Liver (tissue), 3 donors: Measurements from ENCODE around the gene OLIG1.

Experiments used
- CTCF ChIP-seq: fragments of 150-350 bp; IDR thresholded peaks from 2 replicates; pipeline ENCODE4 v1.5.1; 2017; ENCODE audit warnings: improper control_type of control experiment, low read depth, low read length; ENCODE audit not compliant: missing input control
- EGR1 ChIP-seq, 2 donors: IDR thresholded peaks; 2 replicates each; pipeline ENCODE4 v1.6.1; 2016 to 2018; ENCODE audit warnings: antibody characterized with exemption in 2 of 2, low read depth in 2 of 2
- JUND ChIP-seq, 2 donors: IDR thresholded peaks; 2 replicates each; pipeline ENCODE4 v1.6.1; 2016; ENCODE audit warnings: antibody characterized with exemption in 2 of 2
- RAD21 ChIP-seq, 2 donors: IDR thresholded peaks; 2 replicates each; pipeline ENCODE4 v1.6.1; 2016; ENCODE audit warnings: antibody characterized with exemption in 2 of 2, mild to moderate bottlenecking in 2 of 2
- RXRA ChIP-seq, 2 donors: IDR thresholded peaks; 2 replicates each; pipeline ENCODE4 v1.6.1; 2017 to 2018; ENCODE audit warnings: antibody characterized with exemption in 2 of 2, mild to moderate bottlenecking in 1 of 2
- TAF1 ChIP-seq: conservative IDR thresholded peaks from 2 replicates; pipeline ENCODE4 v1.6.1; 2016; ENCODE audit warnings: antibody characterized with exemption, mild to moderate bottlenecking
- donor health status: healthy.
- donor health status: healthy.

DNA sequence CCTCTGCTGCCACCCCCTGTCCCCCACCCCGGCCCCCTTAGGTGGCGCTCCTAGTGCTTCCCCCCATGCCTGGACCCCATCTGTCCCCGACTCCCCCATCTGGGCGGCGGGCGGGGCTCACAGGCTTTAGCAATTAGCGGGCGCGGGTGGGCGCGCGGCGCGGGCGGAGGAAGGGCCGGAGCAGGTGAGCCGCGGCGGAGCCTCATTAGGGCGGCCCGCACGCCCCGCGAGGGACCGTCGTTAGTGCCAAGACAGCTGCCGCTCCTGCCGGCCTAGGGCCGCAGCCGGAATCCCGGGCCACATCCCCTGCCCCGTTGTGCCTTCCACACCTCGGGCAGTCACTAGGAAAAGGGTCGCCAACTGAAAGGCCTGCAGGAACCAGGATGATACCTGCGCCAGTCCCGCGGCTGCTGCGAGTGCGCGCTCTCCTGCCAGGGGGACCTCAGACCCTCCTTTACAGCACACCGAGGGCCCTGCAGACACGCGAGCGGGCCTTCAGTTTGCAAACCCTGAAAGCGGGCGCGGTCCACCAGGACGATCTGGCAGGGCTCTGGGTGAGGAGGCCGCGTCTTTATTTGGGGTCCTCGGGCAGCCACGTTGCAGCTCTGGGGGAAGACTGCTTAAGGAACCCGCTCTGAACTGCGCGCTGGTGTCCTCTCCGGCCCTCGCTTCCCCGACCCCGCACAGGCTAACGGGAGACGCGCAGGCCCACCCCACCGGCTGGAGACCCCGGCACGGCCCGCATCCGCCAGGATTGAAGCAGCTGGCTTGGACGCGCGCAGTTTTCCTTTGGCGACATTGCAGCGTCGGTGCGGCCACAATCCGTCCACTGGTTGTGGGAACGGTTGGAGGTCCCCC, 36.6 kb upstream of the OLIG1 start:
- TF ChIP-seq CTCF, result no peak
- no peak for TF ChIP-seq TAF1
- TF ChIP-seq RAD21 (IDR thresholded peaks at IDR 0.05), result no peak
- TF ChIP-seq JUND (IDR thresholded peaks at IDR 0.05), result no peak
- no peak for TF ChIP-seq EGR1 (IDR thresholded peaks at IDR 0.05; ENCODE audit: low read depth in 2 of 2)
- no peak for TF ChIP-seq RXRA (IDR thresholded peaks at IDR 0.05)
